Stimulated activated CD8-positive, alpha-beta memory T cell treated with anti-CD3 and anti-CD28 coated beads, Interleukin-2, amount 100 ng/mL, for 48 hours (primary cell): ENCODE results near the gene FAM13A.

ENCODE experiments used
- DNase-seq, 2 donors: peaks; one replicate each; pipeline ENCODE4 v3.0.0-alpha.2; 2020; ENCODE audit warnings: low read depth in 2 of 2

Gene FAM13A

GRCh38 chr4:88812420-88812819, 244.6 kb downstream of the FAM13A start:
- DNase-seq, result no peak

- DNase-seq, result no peak
These were observed 245.1 kb downstream of the FAM13A start for GRCh38 chr4:88811904-88812303.

GRCh38 chr4:88810325-88810724, 246.7 kb downstream of the FAM13A start:
- no peak for DNase-seq

- no peak for DNase-seq
These were observed 247.3 kb downstream of the FAM13A start for GRCh38 chr4:88809576-88810219.

GRCh38 chr4:88809101-88809500, 247.9 kb downstream of the FAM13A start:
- DNase-seq, result no peak

GRCh38 chr4:88807499-88807898, 249.5 kb downstream of the FAM13A start:
- no peak for DNase-seq

GRCh38 chr4:88804234-88804633, 252.8 kb downstream of the FAM13A start:
- DNase-seq, result no peak

GRCh38 chr4:88803600-88804096, 253.3 kb downstream of the FAM13A start:
- no peak for DNase-seq

GRCh38 chr4:88802585-88803286, 254.2 kb downstream of the FAM13A start:
- DNase-seq, result no peak

- no peak for DNase-seq
These were observed 254.8 kb downstream of the FAM13A start for GRCh38 chr4:88802138-88802537.

GRCh38 chr4:88799900-88800299, 257.1 kb downstream of the FAM13A start:
- DNase-seq, result no peak

GRCh38 chr4:88797725-88798124, 259.3 kb downstream of the FAM13A start:
- DNase-seq, result no peak

GRCh38 chr4:88796545-88796944, 260.4 kb downstream of the FAM13A start:
- DNase-seq, result no peak

GRCh38 chr4:88794952-88795351, 262.0 kb downstream of the FAM13A start:
- DNase-seq, result no peak

GRCh38 chr4:88794087-88794690, 262.8 kb downstream of the FAM13A start:
- no peak for DNase-seq

GRCh38 chr4:88793475-88793874, 263.5 kb downstream of the FAM13A start:
- DNase-seq, result no peak

GRCh38 chr4:88792821-88793220, 264.2 kb downstream of the FAM13A start:
- DNase-seq, result no peak

GRCh38 chr4:88792268-88792781, 264.7 kb downstream of the FAM13A start:
- DNase-seq, result no peak

GRCh38 chr4:88791274-88791673, 265.7 kb downstream of the FAM13A start:
- DNase-seq, result no peak

GRCh38 chr4:88788895-88789294, 268.1 kb downstream of the FAM13A start:
- no peak for DNase-seq

GRCh38 chr4:88788424-88788823, 268.6 kb downstream of the FAM13A start:
- no peak for DNase-seq

- no peak for DNase-seq
These were observed 271.0 kb downstream of the FAM13A start for GRCh38 chr4:88786011-88786410.

- DNase-seq, result no peak
These were observed 276.6 kb downstream of the FAM13A start for GRCh38 chr4:88780389-88780788.
